ENCODE results near the gene ZNF189.

ZNF189 gene

GRCh38 chr9:101433229-101433628, 34.6 kb downstream of the ZNF189 start:
- TF ChIP-seq CTCF (IDR thresholded peaks at IDR 0.05; ENCODE audit: low read depth, low read length, missing control alignments) = no peak
- DNase-seq (ENCODE audit: low read depth) = no peak
- in situ Hi-C loops (cut with HindIII; ENCODE audit: low sequenced_read_pairs) = no loop called here
- H3K4me3 ChIP-seq (ENCODE audit: low read depth, low read length) = no peak overlapping the region

DNA sequence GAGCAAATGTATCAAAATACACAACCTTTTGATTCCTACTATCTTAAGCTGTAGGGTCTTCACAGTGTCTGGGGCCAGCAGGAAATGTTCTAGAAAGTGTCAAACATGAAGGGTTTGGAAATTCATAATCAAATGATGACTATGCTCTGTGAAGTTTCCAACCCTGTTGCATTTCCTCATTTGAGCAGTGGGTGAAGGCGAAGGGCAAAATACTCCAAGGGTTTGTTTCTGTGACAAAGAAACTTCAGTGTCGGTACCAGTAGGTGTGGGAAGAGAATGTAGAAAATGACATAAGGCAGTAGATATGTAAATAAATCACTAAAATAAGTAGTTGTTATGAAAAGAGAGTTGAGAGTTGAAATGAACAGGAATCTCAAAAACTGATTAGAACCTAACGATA, 36.3 kb downstream of the ZNF189 start:
- no peak for DNase-seq (ENCODE audit: low read depth)
- in situ Hi-C loops (cut with HindIII; ENCODE audit: low sequenced_read_pairs) = no loop called here
- TF ChIP-seq CTCF (IDR thresholded peaks at IDR 0.05; ENCODE audit: low read depth, low read length, missing control alignments) = no peak

GRCh38 chr9:101435601-101436079, 37.0 kb downstream of the ZNF189 start, which contains the start of gene ALDOB:
TSS of gene ALDOB (minus strand) at chr9:101435774. CDS start at chr9:101430887, 4,887 bp downstream.
- DNase-seq (ENCODE audit: low read depth) = no peak
- no peak within 1 kb of the TSS for H3K4me3 ChIP-seq (ENCODE audit: low read depth, low read length)
- in situ Hi-C loops (cut with HindIII; ENCODE audit: low sequenced_read_pairs) = no loop called here
- no peak for TF ChIP-seq CTCF (IDR thresholded peaks at IDR 0.05; ENCODE audit: low read depth, low read length, missing control alignments)

More for the DNA sequence above, 36.3 kb downstream of the ZNF189 start:
- no peak overlapping the region for H3K4me3 ChIP-seq (ENCODE audit: low read depth, low read length)

- no peak for TF ChIP-seq CTCF (IDR thresholded peaks at IDR 0.05; ENCODE audit: low read depth, low read length, missing control alignments)
- no peak overlapping the region for H3K4me3 ChIP-seq (ENCODE audit: low read depth, low read length)
- no peak for DNase-seq (ENCODE audit: low read depth)
- in situ Hi-C loops (cut with HindIII; ENCODE audit: low sequenced_read_pairs) = no loop called here
These were observed 39.2 kb downstream of the ZNF189 start for GRCh38 chr9:101437806-101438232.

- TF ChIP-seq CTCF (IDR thresholded peaks at IDR 0.05; ENCODE audit: low read depth, low read length, missing control alignments) = no peak
- DNase-seq (ENCODE audit: low read depth) = no peak
- in situ Hi-C loops (cut with HindIII; ENCODE audit: low sequenced_read_pairs) = no loop called here
- no peak overlapping the region for H3K4me3 ChIP-seq (ENCODE audit: low read depth, low read length)
These were observed 39.9 kb downstream of the ZNF189 start for GRCh38 chr9:101438523-101438922.

DNA sequence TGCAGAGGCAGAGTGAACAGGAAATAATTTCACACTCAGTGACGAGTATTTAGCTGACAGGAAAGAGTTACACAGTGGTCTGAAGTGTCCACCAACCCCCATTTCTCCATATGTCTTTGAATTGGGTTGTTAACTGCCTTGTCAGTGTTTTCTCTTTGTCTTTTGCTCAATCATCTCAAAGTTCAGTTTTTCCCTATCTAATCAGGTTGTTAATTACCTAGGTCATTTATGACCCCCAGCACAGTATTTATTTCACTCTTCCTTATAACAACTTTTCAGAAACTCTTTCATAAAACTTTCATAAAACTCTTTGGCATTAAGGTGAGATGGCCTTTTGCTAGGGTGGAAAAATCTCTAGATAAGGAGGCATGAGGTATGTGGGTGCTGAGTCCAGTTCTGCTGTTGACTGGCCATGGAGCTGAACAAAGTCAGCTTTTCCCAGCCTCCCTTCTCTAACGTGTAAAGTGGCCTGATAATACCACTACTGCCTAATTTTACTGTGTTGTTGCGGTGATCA, 42.1 kb downstream of the ZNF189 start:
- no peak overlapping the region for H3K4me3 ChIP-seq (ENCODE audit: low read depth, low read length)
- in situ Hi-C loops (cut with HindIII; ENCODE audit: low sequenced_read_pairs) = no loop called here
- TF ChIP-seq CTCF (IDR thresholded peaks at IDR 0.05; ENCODE audit: low read depth, low read length, missing control alignments) = no peak
- DNase-seq (ENCODE audit: low read depth) = no peak
